Lung (tissue), 12 donors: ENCODE data around the gene LARP4. TPM values are rescaled to one million over a fixed set of nuclear protein-coding genes. Genes with fewer than 3 reads are reported as not detected.

ENCODE experiments used
- ATAC-seq: fragments of 200-7000 bp; cut with Tn5 transposase; one replicate; pipeline ENCODE4 v1.9.1; 2020; ENCODE audit warnings: moderate number of reproducible peaks; ENCODE audit not compliant: insufficient read depth, low FRiP score
- DNase-seq, 3 donors: peaks; one replicate each; pipeline ENCODE4 v3.0.0-alpha.2; 2013 to 2017
- H3K27ac ChIP-seq, 2 donors: one replicate each; pipeline ENCODE4 v1.5.1; 2013; ENCODE audit warnings: mild to moderate bottlenecking in 2 of 2, moderate library complexity in 2 of 2, control low read depth in 1 of 2, inconsistent platforms in 1 of 2, low read depth in 1 of 2, low read length in 1 of 2
- H3K27me3 ChIP-seq, 3 donors: one replicate each; pipeline ENCODE4 v1.5.1; 2013; ENCODE audit warnings: low read length in 2 of 3; ENCODE audit not compliant: control insufficient read depth in 3 of 3, insufficient read depth in 3 of 3
- H3K36me3 ChIP-seq, 4 donors: one replicate each; pipeline ENCODE4 v1.5.1; 2013; ENCODE audit warnings: low read length in 4 of 4, mild to moderate bottlenecking in 1 of 4, moderate library complexity in 1 of 4; ENCODE audit not compliant: control insufficient read depth in 4 of 4, insufficient read depth in 4 of 4
- H3K4me1 ChIP-seq, 5 donors: one replicate each; pipeline ENCODE4 v1.5.1; 2013; ENCODE audit warnings: low read length in 5 of 5, mild to moderate bottlenecking in 2 of 5, moderate library complexity in 1 of 5; ENCODE audit not compliant: control insufficient read depth in 5 of 5, insufficient read depth in 5 of 5
- H3K4me3 ChIP-seq: one replicate; pipeline ENCODE4 v1.5.1; 2013; ENCODE audit warnings: mild to moderate bottlenecking, control low read depth, moderate library complexity
- H3K9ac ChIP-seq, 2 donors: one replicate each; pipeline ENCODE4 v1.5.1; 2013; ENCODE audit warnings: low read length in 2 of 2, control low read depth in 1 of 2; ENCODE audit not compliant: insufficient read depth in 1 of 2
- H3K9me3 ChIP-seq, 4 donors: one replicate each; pipeline ENCODE4 v1.5.1; 2013; ENCODE audit warnings: low read length in 3 of 4, mild to moderate bottlenecking in 1 of 4, moderate library complexity in 1 of 4; ENCODE audit not compliant: control insufficient read depth in 4 of 4, insufficient read depth in 3 of 4
- CTCF ChIP-seq: IDR thresholded peaks from 2 replicates; pipeline ENCODE4 v1.5.1; 2012; ENCODE audit warnings: mild to moderate bottlenecking; ENCODE audit errors: control extremely low read depth, extremely low read depth
- WGBS, 2 donors: extraction: QIAGEN DNeasy Blood & Tissue Kit; methylation state at CpG; one replicate each; pipeline ENCODE4 v1.1.7; 2013; 5-methylcytosine and 5-hydroxymethylcytosine counted together
- polyA plus RNA-seq, 2 donors: library from polyadenylated mRNA; stranded (reverse); fragments of 200-250 nt; gene quantifications; one replicate each; pipeline ENCODE4 v1.2.1, GENCODE V29; 2013
- total RNA-seq, 2 donors: library from RNA; depleted of rRNA in 1 of 2; stranded (reverse); fragments of >200 nt in 1 of 2; gene quantifications; one replicate each; pipeline ENCODE4 v1.2.1, GENCODE V29; 2014 to 2021
- donor health status: control.
- donor health status: control.
- donor health status: Bipolar disorder and iron deficiency.
- donor health status: healthy.
- donor health status: DM: yes; HTN: yes; CAD: no.

LARP4 gene
- total and polyA plus RNA-seq, 4 donors: 10.9 to 69.4 (median 32.3) TPM

- H3K36me3 ChIP-seq: no peaks in the 10 kb centered on the region
- H3K9me3 ChIP-seq: no peaks in the 10 kb centered on the region
- no peak for ATAC-seq
- H3K27me3 ChIP-seq: no peaks in the 10 kb centered on the region
- WGBS, 2 donors: 29 to 53% methylated on average over 7 of the region's 7 CpGs
- H3K4me3 ChIP-seq: no peak overlapping the region
- TF ChIP-seq CTCF: no peak
- peak in 2 of 3 donors; percentile 59 to 63 for DNase-seq
- peaks cover 2 to 23% (median 7%) of the 10 kb centered on the region in 5 donors for H3K4me1 ChIP-seq
- peak overlapping the region; percentile 47 to 87 for H3K9ac ChIP-seq
- peak overlapping the region in 1 of 2 donors; percentile 56 for H3K27ac ChIP-seq
Observed at GRCh38 chr12:50402264-50403000, 1.7 kb downstream of the LARP4 start.

GRCh38 chr12:50403001-50403440 lies 2.3 kb downstream of the LARP4 start:
- Histone ChIP-seq H3K27me3 (no peaks in the 10 kb centered on the region), H3K9me3 (no peaks in the 10 kb centered on the region), H3K36me3 (no peaks in the 10 kb centered on the region), H3K27ac (no peak overlapping the region), H3K9ac (peak overlapping the region; percentile 9 to 87), H3K4me3 (no peak overlapping the region), H3K4me1 (peaks cover 3 to 23% (median 7%) of the 10 kb centered on the region in 5 donors)
- ATAC-seq (no peak), DNase-seq (peak in 1 of 3 donors; percentile 3)
- no peak for TF ChIP-seq CTCF
- WGBS, 2 donors: 29 to 31% methylated on average over 3 of the region's 3 CpGs

GRCh38 chr12:50404307-50404706 lies 3.6 kb downstream of the LARP4 start:
- DNase-seq (no peak), ATAC-seq (no peak)
- TF ChIP-seq CTCF: no peak
- Histone ChIP-seq H3K9me3 (no peaks in the 10 kb centered on the region), H3K36me3 (no peaks in the 10 kb centered on the region), H3K4me3 (no peak overlapping the region), H3K4me1 (peaks cover 3 to 23% (median 7%) of the 10 kb centered on the region in 5 donors), H3K27me3 (no peaks in the 10 kb centered on the region), H3K9ac (no peak overlapping the region), H3K27ac (no peak overlapping the region)
- WGBS, 2 donors: 96 to 98% methylated on average over 8 of the region's 8 CpGs
